T47D (cell line): ENCODE measurements around the gene PCGF1.
"Not testable (repeated sequence)": the region's sequence is repeated elsewhere in the genome, so short reads cannot be mapped to it uniquely, and the experiment has no call there.

Experiments used
- DNase-seq, 2 experiments: peaks; one replicate each; pipeline versions ENCODE4 v3.0.0 to v3.0.0-alpha.2; 2011 to 2012; ENCODE audit warnings: low read depth in 1 of 2, low spot score in 1 of 2
- JUND ChIP-seq: IDR thresholded peaks from 2 replicates; pipeline ENCODE4 v1.6.1; 2012; ENCODE audit warnings: low read depth
- in situ Hi-C: cut with HindIII; loops from 2 replicates; pipeline ENCODE4 v1.10.0; 2016; ENCODE audit warnings: low sequenced_read_pairs, low pct_unique_long_range_greater_than_20kb

Gene PCGF1

DNA sequence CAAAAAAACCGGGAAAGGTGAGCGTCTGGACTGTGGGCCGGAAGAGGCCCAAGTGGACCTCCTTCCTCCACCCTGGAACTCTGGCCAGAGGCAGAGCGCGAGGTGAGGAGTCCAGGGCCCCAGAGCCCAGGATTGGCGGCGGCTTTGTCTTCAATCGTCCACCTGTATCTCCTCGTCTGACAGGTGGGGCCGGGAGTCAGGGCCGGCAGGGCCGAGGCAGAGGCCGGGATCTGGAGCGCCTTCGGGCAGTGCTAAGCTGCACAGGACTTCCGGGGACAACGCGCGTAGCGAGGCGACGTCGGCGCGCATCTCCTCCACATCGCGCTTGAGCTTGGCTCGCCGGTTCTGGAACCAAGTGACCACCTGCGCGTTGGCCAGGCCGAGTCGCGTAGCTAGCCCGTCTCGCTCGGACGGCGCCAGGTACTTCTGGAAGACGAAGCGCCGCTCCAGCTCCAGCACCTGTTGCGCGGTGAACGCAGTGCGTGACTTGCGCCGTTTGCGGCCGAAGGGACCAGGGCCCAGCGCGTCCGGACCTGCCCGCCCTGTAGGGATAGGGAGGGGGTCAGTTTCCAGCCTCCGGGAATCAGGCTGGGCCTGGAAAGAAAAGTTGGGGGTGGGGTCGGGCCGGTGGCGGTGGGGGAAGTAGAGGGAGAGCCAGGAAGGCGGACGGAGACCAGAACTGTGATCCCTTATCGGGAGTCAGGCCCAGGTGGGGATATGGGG is 9.6 kb downstream of the PCGF1 start:
- in situ Hi-C loops = no loop called here
- TF ChIP-seq JUND = no peak
- DNase-seq = no peak

DNA sequence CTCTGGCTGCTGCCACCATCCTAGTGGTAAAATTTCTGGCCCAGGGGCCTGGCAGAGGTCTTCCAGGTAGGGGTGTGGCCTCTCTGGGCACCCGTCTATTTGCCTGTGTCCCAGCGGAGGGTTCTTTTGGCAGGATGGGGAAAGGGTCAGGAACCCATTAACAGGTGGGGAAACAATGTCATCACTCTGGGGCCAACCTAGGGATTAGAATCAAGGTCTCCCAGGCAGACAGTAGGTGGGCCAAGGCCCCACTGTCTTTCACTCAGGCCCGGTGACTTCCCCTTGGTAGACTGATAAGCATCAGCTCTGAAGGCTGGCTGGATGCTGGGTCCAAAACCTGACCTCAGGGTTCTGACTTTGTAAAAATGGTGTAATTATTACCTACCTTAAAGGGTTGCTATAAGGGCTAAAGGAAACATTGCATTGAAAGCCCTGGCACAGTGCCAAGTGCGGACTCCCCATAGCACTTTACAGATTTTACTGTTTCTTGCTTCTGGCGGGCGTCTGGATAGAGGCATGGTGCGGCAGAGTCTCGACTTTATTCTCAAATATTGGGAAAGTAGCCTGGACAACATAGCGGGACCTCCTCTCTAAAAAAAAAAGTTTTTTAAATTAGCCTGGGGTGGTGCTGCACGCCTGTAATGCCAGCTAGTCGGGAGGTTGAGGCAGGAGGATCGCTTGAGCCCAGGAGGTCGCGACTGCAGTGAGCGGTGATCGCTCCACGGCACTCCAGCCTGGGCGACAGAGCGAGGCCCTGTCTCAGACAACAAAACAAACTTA is 10.3 kb downstream of the PCGF1 start:
- in situ Hi-C loops = no loop called here
- no peak for TF ChIP-seq JUND
- no peak for DNase-seq

DNA sequence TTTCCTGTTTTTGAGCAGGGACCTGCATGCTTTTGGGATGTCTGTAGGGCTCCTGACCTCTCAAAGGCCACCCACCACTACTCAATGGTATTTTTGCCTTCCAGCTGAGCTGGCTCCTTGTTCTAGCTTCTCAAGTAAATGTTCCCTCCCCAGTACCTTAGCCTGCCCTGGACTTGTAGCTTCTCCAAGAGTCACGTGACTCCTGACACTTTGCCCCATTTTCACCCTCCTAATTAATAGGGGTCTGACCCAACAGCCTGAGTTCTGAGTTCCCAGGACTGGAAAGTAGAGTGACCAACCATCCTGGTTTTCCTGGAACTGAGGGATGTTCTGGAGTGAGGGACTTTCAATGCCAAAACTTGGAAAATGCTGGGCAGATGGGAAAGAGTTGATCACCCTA is 12.1 kb downstream of the PCGF1 start:
- no peak for DNase-seq
- no peak for TF ChIP-seq JUND
- in situ Hi-C loops = no loop called here

DNA sequence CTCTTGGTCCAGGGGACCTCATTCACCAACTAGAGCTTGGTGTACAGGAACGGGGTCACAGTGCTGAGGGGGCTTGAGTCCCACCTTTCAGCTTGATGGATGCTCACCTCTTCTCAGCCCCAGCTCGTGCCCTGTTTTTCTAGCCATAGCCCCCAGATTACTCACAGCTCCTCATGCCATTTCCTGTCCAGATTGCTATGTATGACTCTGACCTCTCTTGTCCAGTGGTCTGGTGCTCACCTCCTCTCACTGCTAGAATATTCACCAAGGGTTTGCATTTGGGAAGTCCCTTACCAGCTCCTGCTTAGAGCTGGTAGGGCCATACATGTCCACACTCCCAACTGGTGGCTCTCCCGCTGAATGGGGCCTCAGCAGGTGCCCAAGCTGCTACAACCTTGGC is 13.9 kb downstream of the PCGF1 start:
- no peak for TF ChIP-seq JUND
- in situ Hi-C loops = no loop called here
- no peak for DNase-seq

DNA sequence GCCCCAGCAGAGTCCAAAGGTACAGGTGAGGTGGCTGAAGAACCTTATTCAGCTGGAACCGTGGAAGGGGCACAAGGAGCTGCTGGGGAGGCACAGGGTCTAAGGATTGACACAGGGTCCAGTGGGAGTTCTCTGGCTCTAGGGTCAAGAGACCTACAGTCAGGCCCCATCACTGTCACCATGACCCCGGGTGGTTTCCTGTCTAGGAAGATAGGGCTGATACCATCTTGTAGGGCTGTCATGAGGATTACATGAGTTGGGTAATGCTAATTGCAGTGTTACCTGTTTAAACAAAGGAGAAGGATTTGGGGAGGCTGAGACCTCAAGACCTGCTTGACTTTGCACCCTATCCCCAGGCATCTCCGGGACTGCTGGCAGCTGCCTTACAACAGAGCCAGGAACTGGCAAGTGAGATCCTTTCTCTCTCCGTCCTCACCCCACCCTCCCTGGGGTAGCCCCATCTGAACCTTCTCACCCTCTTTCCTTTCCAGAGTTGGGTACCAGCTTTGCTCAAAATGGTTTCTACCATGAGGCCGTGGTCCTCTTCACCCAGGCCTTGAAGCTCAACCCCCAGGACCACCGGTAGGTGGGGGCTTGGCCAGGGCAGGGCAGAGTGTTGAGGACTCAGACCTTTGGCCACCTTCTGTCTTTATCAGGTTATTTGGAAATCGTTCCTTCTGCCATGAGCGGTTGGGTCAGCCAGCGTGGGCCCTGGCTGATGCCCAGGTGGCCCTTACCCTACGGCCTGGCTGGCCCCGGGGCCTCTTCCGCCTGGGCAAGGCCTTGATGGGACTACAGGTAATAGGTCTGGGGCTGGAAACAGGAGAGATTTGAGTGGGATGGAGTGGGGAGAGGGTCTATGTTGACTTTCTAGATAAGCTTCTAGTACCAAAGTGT is 15.6 kb downstream of the PCGF1 start:
- no peak for DNase-seq
- no peak for TF ChIP-seq JUND
- in situ Hi-C loops = no loop called here

DNA sequence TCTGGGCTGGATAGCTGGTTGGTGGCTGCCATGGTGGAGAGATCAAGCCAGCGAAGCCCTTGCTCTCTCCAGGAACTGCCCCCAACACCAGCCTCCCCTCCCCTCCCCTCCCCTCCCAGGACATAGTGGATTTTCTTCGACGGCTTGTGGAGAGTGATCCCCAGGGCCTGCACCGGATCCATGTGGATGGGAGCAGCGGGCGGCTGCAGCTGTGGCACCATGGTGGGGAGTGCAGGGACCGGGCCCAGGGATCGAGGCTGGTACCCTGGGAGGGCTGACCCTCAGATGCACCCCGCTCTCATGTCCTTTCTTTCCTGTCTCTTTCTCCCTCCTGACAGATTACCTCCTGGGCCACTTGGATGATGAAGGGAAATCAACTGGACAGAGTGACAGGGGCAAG is 17.6 kb downstream of the PCGF1 start:
- no peak for DNase-seq
- in situ Hi-C loops = no loop called here
- no peak for TF ChIP-seq JUND

DNA sequence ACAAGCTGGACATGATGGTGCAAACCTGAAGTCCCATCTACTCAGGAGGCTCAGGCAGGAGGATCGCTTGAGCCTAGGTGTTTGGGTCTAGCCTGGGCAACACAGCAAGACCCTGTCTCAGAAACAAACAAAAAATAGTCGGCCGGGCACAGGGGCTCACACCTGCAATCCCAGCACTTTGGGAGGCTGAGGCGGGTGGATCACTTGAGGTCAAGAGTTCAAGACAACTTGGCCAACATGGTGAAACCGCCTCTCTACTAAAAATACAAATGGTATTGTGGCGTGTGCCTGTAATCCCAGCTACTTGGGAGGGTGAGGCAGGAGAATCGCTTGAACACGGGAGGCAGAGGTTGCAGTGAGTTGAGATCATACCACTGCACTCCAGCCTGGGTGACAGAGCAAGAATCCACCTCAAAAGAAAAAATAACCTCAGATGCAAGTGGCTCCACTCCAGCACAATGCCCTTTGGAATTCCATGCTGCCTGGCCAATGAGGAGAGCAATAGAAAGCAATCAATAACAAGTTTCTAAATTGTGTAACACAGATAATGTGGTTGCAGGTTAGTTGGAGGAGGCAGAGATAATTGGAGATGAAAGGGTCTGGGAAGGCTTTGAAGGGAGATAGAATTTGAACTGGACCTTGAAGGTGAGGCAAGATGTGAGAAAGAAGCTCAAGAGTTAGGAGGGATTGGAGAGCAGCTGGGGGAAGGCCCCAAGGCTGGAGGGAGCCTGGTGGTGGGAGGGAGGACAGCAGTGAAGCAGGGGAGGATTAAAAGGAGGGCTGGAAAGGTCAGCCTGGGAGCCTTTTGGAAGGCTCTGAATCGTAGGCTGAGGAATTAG is 18.6 kb downstream of the PCGF1 start:
- in situ Hi-C loops = no loop called here
- no peak for TF ChIP-seq JUND
- DNase-seq = no peak

DNA sequence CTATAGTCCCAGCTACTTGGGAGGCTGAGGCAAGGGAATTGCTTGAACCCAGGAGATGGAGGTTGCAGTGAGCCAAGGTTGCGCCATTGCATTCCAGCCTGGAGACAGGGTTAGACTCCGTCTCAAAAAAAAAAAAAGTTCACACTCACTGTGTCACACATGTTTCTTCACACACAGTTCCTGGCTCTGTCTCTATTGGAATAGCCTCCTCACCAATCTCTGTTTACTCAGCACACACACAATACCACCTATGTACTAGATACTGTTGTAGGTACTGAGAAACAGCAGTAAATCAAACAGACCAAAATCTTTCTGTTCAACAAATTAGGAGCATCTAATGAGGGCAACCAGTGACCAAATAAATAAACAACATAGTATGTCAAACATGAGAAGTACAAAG is 21.4 kb downstream of the PCGF1 start:
- no peak for TF ChIP-seq JUND
- no peak for DNase-seq
- in situ Hi-C loops = no loop called here

DNA sequence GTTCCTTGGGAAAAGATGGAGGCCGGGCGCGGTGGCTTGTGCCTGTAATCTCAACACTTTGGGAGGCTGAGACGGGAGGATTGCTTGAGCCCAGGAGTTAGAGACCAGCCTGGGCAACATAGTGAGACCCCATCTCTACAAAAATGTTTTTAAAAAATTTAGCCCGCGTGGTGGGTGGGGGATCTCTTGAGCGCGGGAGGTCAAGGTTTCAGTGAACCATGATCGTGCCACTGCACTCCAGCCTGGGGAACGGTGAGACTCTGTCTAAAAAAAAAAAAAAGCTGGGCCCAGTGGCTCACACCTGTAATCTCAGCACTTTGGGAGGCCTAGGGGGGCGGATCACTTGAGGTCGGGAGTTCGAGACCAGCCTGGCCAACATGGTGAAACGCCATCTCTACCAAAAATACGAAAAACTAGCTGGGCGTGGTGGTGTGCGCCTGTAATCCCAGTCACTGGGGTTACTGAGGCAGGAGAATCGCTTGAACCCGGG is 23.8 kb downstream of the PCGF1 start:
- in situ Hi-C loops, DNase-seq: not testable (repeated sequence)

DNA sequence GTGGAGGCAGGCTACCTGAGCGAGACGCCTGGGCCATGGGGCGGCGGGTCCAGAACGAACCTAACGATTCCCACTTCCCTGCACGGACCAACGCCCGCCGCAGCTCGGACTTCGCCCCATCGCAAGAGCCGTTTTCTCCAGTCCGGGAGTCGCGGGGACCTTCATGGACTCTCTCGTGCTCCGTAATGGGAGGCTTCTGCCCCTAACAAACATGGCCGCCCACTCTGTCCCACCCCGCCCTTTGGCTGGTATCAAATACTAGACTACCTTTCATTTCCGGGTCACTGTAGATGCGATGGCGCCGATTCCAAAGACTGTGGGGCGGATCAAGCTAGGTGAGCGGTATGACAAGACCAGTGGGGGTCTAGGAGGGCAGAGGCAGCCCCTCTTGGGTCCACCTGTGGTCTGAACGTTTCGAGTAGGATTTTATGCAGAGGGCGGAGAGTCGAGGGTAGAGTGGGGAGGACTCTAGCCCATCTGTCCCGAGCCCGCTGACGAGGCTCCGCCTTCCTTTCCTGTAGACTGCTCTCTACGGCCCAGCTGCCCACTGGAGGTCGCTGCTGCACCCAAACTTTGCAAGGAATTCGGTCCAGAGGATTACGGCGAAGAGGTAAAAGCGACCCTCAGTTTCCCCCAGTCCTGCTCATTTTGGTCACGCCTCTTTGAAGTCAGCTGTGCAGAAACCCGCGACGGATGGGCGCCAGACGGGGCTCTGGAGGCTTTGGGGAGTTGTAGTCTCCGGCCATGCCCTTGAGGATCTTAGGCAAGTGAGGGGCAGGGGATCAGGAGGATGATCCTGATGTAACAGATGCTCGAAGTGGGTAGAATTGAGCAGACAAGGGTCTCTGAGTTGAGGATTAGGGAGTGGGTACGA is 24.5 kb downstream of the PCGF1 start, which contains the start of the genes CCDC142 and TTC31:
Gene CCDC142, minus strand, starts transcription at position 198 of the 874 bp plus-strand sequence. Its CDS starts 161 bp downstream, at position 37.
Gene TTC31, plus strand, starts transcription at position 281 of the 874 bp plus-strand sequence. Its CDS starts 15 bp downstream, at position 296.
- no peak for TF ChIP-seq JUND
- in situ Hi-C loops = no loop called here
- DNase-seq = peak; percentile 69 to 92
